C4-2B (cell line): ENCODE results near the gene POLN.

Experiments
- CTCF ChIP-seq: fragments of 450-650 bp; conservative IDR thresholded peaks from 2 replicates; pipeline ENCODE4 v1.5.1; 2017; ENCODE audit warnings: mild to moderate bottlenecking
- ZFX ChIP-seq: fragments of 450-650 bp; IDR thresholded peaks from 2 replicates; pipeline ENCODE4 v1.6.1; 2017

DNA sequence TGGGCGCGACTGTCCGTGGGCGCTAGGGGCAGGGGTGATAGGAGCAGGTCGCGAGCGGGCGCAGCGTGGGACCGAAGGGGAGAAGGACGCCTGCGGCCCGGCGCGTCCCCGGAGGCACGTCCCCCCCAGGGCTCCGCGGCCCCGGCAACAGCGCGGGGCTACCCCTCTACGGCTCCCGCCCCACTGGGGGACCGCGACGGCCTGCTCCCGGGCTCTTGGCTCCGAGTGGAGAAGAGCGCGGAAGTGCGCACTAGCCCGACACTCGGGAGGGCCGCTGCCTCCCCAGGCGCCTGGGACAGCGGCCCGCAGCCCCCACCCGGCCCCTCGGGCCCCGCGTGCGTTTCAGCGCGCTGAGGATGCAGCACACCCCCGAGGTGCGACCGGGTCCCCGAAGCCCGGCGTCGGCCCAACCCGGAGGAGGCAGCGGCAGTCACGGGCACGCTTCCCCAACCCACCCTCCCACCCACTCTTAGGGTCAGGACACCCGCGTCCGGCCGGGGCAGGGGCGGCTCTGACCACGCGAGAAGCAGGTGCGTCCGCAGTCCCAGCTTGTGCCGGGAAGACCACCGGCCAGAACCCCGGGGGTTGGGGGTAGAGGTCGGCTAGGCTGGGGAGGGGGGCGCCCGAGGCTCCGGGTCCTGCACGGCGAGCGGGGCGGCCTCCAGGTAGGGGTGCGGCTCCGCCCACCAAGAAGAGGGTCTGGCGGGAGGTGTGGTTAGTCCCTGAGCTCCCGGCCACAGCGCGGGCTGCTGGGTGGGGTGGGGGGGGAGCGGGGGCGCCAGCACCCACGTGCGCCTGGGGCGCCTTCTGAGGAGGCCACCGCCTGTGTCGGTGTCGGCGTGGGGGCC, 201.3 kb downstream of the POLN start:
- TF ChIP-seq CTCF: no peak
- TF ChIP-seq ZFX: no peak
